Natural killer cell (primary cell): Measurements from ENCODE around the gene CDC27. TPM values are rescaled to one million over a fixed set of nuclear protein-coding genes. Genes with fewer than 3 reads are reported as not detected.
"Not testable (repeated sequence)": the region's sequence is repeated elsewhere in the genome, so short reads cannot be mapped to it uniquely, and the experiment has no call there.

Experiments
- ATAC-seq, 3 donors: fragments of 150-1000 bp in 2 of 3; fragments of 200-7000 bp in 1 of 3; cut with Tn5 transposase; 1 replicate in 1 of 3; 2 replicates in 2 of 3; pipeline ENCODE4 v1.10.0; 2021; ENCODE audit warnings: mild to moderate bottlenecking in 2 of 3, moderate library complexity in 2 of 3
- DNase-seq, 2 donors: peaks; one replicate each; pipeline versions ENCODE4 v3.0.0 to v3.0.0-alpha.2; 2013 to 2021; ENCODE audit warnings: mixed read lengths in 1 of 2
- H3K27ac ChIP-seq: one replicate; pipeline ENCODE4 v1.5.1; 2013; ENCODE audit warnings: mild to moderate bottlenecking, low read length
- H3K27me3 ChIP-seq: one replicate; pipeline ENCODE4 v1.6.1; 2013; ENCODE audit warnings: low read length; ENCODE audit not compliant: control insufficient read depth, insufficient read depth
- H3K36me3 ChIP-seq: one replicate; pipeline ENCODE4 v1.6.1; 2013; ENCODE audit warnings: low read length; ENCODE audit not compliant: control insufficient read depth, insufficient read depth
- H3K4me1 ChIP-seq: one replicate; pipeline ENCODE4 v1.6.1; 2013; ENCODE audit warnings: low read length; ENCODE audit not compliant: control insufficient read depth, insufficient read depth
- H3K4me3 ChIP-seq: one replicate; pipeline ENCODE4 v1.5.1; 2013; ENCODE audit warnings: low read length
- H3K9me3 ChIP-seq: one replicate; pipeline ENCODE4 v1.6.1; 2013; ENCODE audit warnings: low read length; ENCODE audit not compliant: control insufficient read depth, insufficient read depth
- H3K27ac Mint-ChIP-seq, 2 donors: one replicate each; pipeline ENCODE4 v1.8.0; 2022; ENCODE audit warnings: mild to moderate bottlenecking in 2 of 2, mixed read lengths in 2 of 2, moderate library complexity in 1 of 2
- H3K27me3 Mint-ChIP-seq, 2 donors: one replicate each; pipeline ENCODE4 v1.8.0; 2022; ENCODE audit warnings: low read depth in 2 of 2, mixed read lengths in 2 of 2
- H3K36me3 Mint-ChIP-seq: one replicate; pipeline ENCODE4 v1.8.0; 2022; ENCODE audit warnings: mixed read lengths
- H3K4me1 Mint-ChIP-seq, 2 donors: one replicate each; pipeline ENCODE4 v1.8.0; 2022; ENCODE audit warnings: mixed read lengths in 2 of 2
- H3K4me3 Mint-ChIP-seq: one replicate; pipeline ENCODE4 v1.8.0; 2022; ENCODE audit warnings: mild to moderate bottlenecking, moderate library complexity, mixed read lengths
- H3K9me3 Mint-ChIP-seq, 2 donors: one replicate each; pipeline ENCODE4 v1.8.0; 2022; ENCODE audit warnings: mixed read lengths in 2 of 2
- WGBS: methylation state at CpG from one replicate; pipeline ENCODE4 v1.1.7; 2013; ENCODE audit warnings: missing lambda C conversion rate; ENCODE audit not compliant: insufficient coverage; 5-methylcytosine and 5-hydroxymethylcytosine counted together
- intact Hi-C: fragments of 100-400 bp; cut with micrococcal nuclease; formaldehyde crosslinking; loops from one replicate; pipeline ENCODE4 v1.14.2; 2022
- total RNA-seq, 4 donors: library from RNA; stranded (reverse); fragments of 120-200 nt in 1 of 4; gene quantifications; one replicate each; pipeline versions ENCODE4 v1.2.3 to v1.2.4, GENCODE V29; 2013 to 2022
- TF ChIP-seq, protein P1 (sequence below): fragments of 200-600 bp; IDR thresholded peaks from one replicate; pipeline ENCODE4 v1.8.0; 2022; ENCODE audit warnings: antibody characterized with exemption

Gene CDC27
- total RNA-seq, 3 donors from 2014 or later (not counting 1 experiment from before 2014, with no cell fraction given) = 77.3 to 87.3 (median 78.8) TPM

DNA sequence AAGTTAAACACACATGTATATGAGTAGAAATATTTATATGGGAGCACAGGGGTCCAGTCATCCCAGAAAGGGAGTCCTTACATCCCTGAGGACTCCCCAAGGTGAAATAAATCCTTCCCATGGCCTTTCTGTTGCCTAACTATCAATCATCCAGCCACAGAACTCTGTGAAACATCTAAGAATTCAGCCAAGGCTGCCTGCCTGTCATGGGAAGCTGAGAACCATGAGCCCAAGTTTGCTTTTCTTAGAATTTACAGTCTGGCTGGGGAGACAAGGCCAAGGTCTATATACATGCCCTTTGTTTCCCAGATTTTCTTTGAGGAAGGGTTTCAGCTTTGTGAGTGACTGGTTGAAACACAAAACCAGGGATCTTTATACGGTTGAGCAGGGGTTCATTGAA lies 35.9 kb upstream of the CDC27 start:
- Mint-ChIP-seq H3K27me3 (peaks cover 4 to 7% of the 10 kb centered on the region in 2 donors), H3K36me3 (no peaks in the 10 kb centered on the region), H3K4me3 (no peak overlapping the region), H3K27ac (peak overlapping the region in 1 of 2 donors; percentile 16), H3K4me1 (peaks cover 20 to 29% of the 10 kb centered on the region in 2 donors), H3K9me3 (no peaks in the 10 kb centered on the region)
- no peak overlapping the region for H3K4me3 ChIP-seq
- H3K27me3 ChIP-seq = no peaks in the 10 kb centered on the region
- DNase-seq (no peak), ATAC-seq (no peak)
- intact Hi-C loops = no loop called here
- peaks cover 24% of the 10 kb centered on the region for H3K4me1 ChIP-seq
- TF ChIP-seq, protein P1, sequence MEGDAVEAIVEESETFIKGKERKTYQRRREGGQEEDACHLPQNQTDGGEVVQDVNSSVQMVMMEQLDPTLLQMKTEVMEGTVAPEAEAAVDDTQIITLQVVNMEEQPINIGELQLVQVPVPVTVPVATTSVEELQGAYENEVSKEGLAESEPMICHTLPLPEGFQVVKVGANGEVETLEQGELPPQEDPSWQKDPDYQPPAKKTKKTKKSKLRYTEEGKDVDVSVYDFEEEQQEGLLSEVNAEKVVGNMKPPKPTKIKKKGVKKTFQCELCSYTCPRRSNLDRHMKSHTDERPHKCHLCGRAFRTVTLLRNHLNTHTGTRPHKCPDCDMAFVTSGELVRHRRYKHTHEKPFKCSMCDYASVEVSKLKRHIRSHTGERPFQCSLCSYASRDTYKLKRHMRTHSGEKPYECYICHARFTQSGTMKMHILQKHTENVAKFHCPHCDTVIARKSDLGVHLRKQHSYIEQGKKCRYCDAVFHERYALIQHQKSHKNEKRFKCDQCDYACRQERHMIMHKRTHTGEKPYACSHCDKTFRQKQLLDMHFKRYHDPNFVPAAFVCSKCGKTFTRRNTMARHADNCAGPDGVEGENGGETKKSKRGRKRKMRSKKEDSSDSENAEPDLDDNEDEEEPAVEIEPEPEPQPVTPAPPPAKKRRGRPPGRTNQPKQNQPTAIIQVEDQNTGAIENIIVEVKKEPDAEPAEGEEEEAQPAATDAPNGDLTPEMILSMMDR = no peak
- H3K9me3 ChIP-seq = no peaks in the 10 kb centered on the region
- H3K27ac ChIP-seq = no peak overlapping the region
- H3K36me3 ChIP-seq = no peaks in the 10 kb centered on the region
- whole genome bisulfite sequencing = 97% methylated on average over 1 of the region's 1 CpG

GRCh38 chr17:47224077-47224476 lies 35.0 kb upstream of the CDC27 start:
- 100% methylated on average over 2 of the region's 2 CpGs for WGBS
- H3K36me3 Mint-ChIP-seq, H3K4me3 Mint-ChIP-seq, H3K27ac ChIP-seq, H3K36me3 ChIP-seq, H3K4me3 ChIP-seq, intact Hi-C loops, H3K27ac Mint-ChIP-seq, DNase-seq, H3K9me3 Mint-ChIP-seq, H3K27me3 ChIP-seq, ATAC-seq, H3K9me3 ChIP-seq, H3K27me3 Mint-ChIP-seq: not testable (repeated sequence)
- H3K4me1 Mint-ChIP-seq = peaks cover 20 to 30% of the 10 kb centered on the region in 2 donors
- peaks cover 26% of the 10 kb centered on the region for H3K4me1 ChIP-seq

GRCh38 chr17:47223460-47223859 lies 34.4 kb upstream of the CDC27 start:
- ATAC-seq (no peak), DNase-seq (no peak)
- no peak overlapping the region for H3K4me3 Mint-ChIP-seq
- whole genome bisulfite sequencing = 100% methylated on average over 5 of the region's 5 CpGs
- no peaks in the 10 kb centered on the region for H3K36me3 Mint-ChIP-seq
- no peak overlapping the region for H3K27ac ChIP-seq
- H3K27ac Mint-ChIP-seq = peak overlapping the region; percentile 51 to 87
- no peaks in the 10 kb centered on the region for H3K27me3 Mint-ChIP-seq
- TF ChIP-seq, protein P1 = no peak
- no peaks in the 10 kb centered on the region for H3K36me3 ChIP-seq
- H3K27me3 ChIP-seq = no peaks in the 10 kb centered on the region
- intact Hi-C loops = no loop called here
- no peaks in the 10 kb centered on the region for H3K9me3 ChIP-seq
- H3K4me1 Mint-ChIP-seq = peaks cover 26 to 36% of the 10 kb centered on the region in 2 donors
- no peaks in the 10 kb centered on the region for H3K9me3 Mint-ChIP-seq
- H3K4me3 ChIP-seq = no peak overlapping the region
- H3K4me1 ChIP-seq = peaks cover 32% of the 10 kb centered on the region

GRCh38 chr17:47223007-47223406 lies 33.9 kb upstream of the CDC27 start:
- DNase-seq = no peak
- no peaks in the 10 kb centered on the region for H3K27me3 ChIP-seq
- H3K27me3 Mint-ChIP-seq = no peaks in the 10 kb centered on the region
- TF ChIP-seq, protein P1 = no peak
- no peaks in the 10 kb centered on the region for H3K36me3 ChIP-seq
- H3K4me1 ChIP-seq = peaks cover 37% of the 10 kb centered on the region
- H3K9me3 ChIP-seq = no peaks in the 10 kb centered on the region
- no peaks in the 10 kb centered on the region for H3K36me3 Mint-ChIP-seq
- H3K4me3 Mint-ChIP-seq = no peak overlapping the region
- intact Hi-C loops = no loop called here
- H3K27ac Mint-ChIP-seq = peak overlapping the region; percentile 51 to 87
- no peak overlapping the region for H3K4me3 ChIP-seq
- no peak for ATAC-seq
- H3K4me1 Mint-ChIP-seq = peaks cover 31 to 40% of the 10 kb centered on the region in 2 donors
- 90% methylated on average over 3 of the region's 3 CpGs for WGBS
- no peaks in the 10 kb centered on the region for H3K9me3 Mint-ChIP-seq
- no peak overlapping the region for H3K27ac ChIP-seq
